H9 (cell line): ENCODE data around the gene ANKRD13D. TPM values are rescaled to one million over a fixed set of nuclear protein-coding genes. Genes with fewer than 3 reads are reported as not detected.
A peak's percentile ranks its signal among the peaks of the same experiment; 100 is the strongest.

Experiments
- DNase-seq: peaks from one replicate; pipeline ENCODE4 v3.0.0-alpha.2; 2017
- H2AFZ ChIP-seq: one replicate; pipeline ENCODE4 v1.6.1; 2013; ENCODE audit warnings: mild to moderate bottlenecking, low read length, control low read depth, moderate library complexity
- H2AK5ac ChIP-seq: 2 replicates; pipeline ENCODE4 v1.6.1; 2013; ENCODE audit warnings: low read length, control low read depth, mixed read lengths; ENCODE audit not compliant: insufficient read length
- H2BK120ac ChIP-seq: one replicate; pipeline ENCODE4 v1.6.1; 2013; ENCODE audit warnings: low read depth, mild to moderate bottlenecking, low read length, control low read depth, inconsistent platforms; ENCODE audit not compliant: poor library complexity, severe bottlenecking
- H2BK12ac ChIP-seq: 2 replicates; pipeline ENCODE4 v1.6.1; 2013; ENCODE audit warnings: low read length, control low read depth, mixed read lengths, low read depth; ENCODE audit not compliant: insufficient read length
- H2BK15ac ChIP-seq: 2 replicates; pipeline ENCODE4 v1.6.1; 2013; ENCODE audit warnings: low read depth, low read length, control low read depth
- H2BK20ac ChIP-seq: one replicate; pipeline ENCODE4 v1.6.1; 2013; ENCODE audit warnings: low read depth, mild to moderate bottlenecking, low read length, control low read depth, inconsistent platforms; ENCODE audit not compliant: poor library complexity, severe bottlenecking
- H2BK5ac ChIP-seq: 2 replicates; pipeline ENCODE4 v1.6.1; 2013; ENCODE audit warnings: low read length, control low read depth, mixed read lengths; ENCODE audit not compliant: insufficient read length
- H3K14ac ChIP-seq: 2 replicates; pipeline ENCODE4 v1.6.1; 2013; ENCODE audit warnings: low read length, control low read depth; ENCODE audit not compliant: insufficient read depth
- H3K18ac ChIP-seq: 2 replicates; pipeline ENCODE4 v1.6.1; 2013; ENCODE audit warnings: low read depth, mild to moderate bottlenecking, mixed read lengths, low read length, control low read depth; ENCODE audit not compliant: insufficient read length
- H3K23ac ChIP-seq: 2 replicates; pipeline ENCODE4 v1.6.1; 2013; ENCODE audit warnings: low read length, control low read depth, mixed read lengths, low read depth; ENCODE audit not compliant: insufficient read length
- H3K23me2 ChIP-seq: 2 replicates; pipeline ENCODE4 v1.6.1; 2013; ENCODE audit warnings: low read depth, mild to moderate bottlenecking, mixed read lengths, low read length, control low read depth; ENCODE audit not compliant: insufficient read length, poor library complexity, severe bottlenecking
- H3K27ac ChIP-seq: 2 replicates; pipeline ENCODE4 v1.5.1; 2013; ENCODE audit warnings: low read length, control low read depth, mixed read lengths, low read depth; ENCODE audit not compliant: insufficient read length
- H3K27me3 ChIP-seq: 2 replicates; pipeline ENCODE4 v1.6.1; 2013; ENCODE audit warnings: low read length, control low read depth, inconsistent platforms; ENCODE audit not compliant: insufficient read depth
- H3K4ac ChIP-seq: 2 replicates; pipeline ENCODE4 v1.6.1; 2013; ENCODE audit warnings: low read depth, mild to moderate bottlenecking, control low read depth, inconsistent platforms, low read length, moderate library complexity
- H3K4me1 ChIP-seq: 2 replicates; pipeline ENCODE4 v1.6.1; 2013; ENCODE audit warnings: low read length, control low read depth, inconsistent platforms; ENCODE audit not compliant: insufficient read depth
- H3K4me2 ChIP-seq: 2 replicates; pipeline ENCODE4 v1.6.1; 2013; ENCODE audit warnings: low read length, control low read depth, mixed read lengths; ENCODE audit not compliant: insufficient read length, insufficient read depth
- H3K56ac ChIP-seq: 2 replicates; pipeline ENCODE4 v1.6.1; 2013; ENCODE audit warnings: low read depth, mild to moderate bottlenecking, mixed read lengths, low read length, control low read depth; ENCODE audit not compliant: insufficient read length
- H3K79me1 ChIP-seq: 2 replicates; pipeline ENCODE4 v1.6.1; 2013; ENCODE audit warnings: low read depth, mild to moderate bottlenecking, moderate library complexity, low read length, control low read depth, inconsistent platforms; ENCODE audit not compliant: insufficient read depth, poor library complexity, severe bottlenecking
- H3K79me2 ChIP-seq: 2 replicates; pipeline ENCODE4 v1.6.1; 2013; ENCODE audit warnings: low read length, control low read depth, inconsistent platforms; ENCODE audit not compliant: insufficient read depth
- H3K9ac ChIP-seq: 2 replicates; pipeline ENCODE4 v1.6.1; 2013; ENCODE audit warnings: low read length, control low read depth, mixed read lengths; ENCODE audit not compliant: insufficient read length; ENCODE audit errors: extremely low read depth
- H3K9me3 ChIP-seq: one replicate; pipeline ENCODE4 v1.6.1; 2013; ENCODE audit warnings: low read depth, low read length, inconsistent platforms; ENCODE audit not compliant: control insufficient read depth
- H3T11ph ChIP-seq: one replicate; pipeline ENCODE4 v1.6.1; 2013; ENCODE audit warnings: mild to moderate bottlenecking, low read length, control low read depth, inconsistent platforms
- H4K20me1 ChIP-seq: one replicate; pipeline ENCODE4 v1.6.1; 2013; ENCODE audit not compliant: control insufficient read depth, insufficient read length, insufficient read depth
- H4K5ac ChIP-seq: 2 replicates; pipeline ENCODE4 v1.6.1; 2013; ENCODE audit warnings: low read depth, mild to moderate bottlenecking, mixed read lengths, low read length, control low read depth; ENCODE audit not compliant: insufficient read length
- H4K8ac ChIP-seq: replicated peaks from 2 replicates; pipeline ENCODE4 v1.6.1; 2013; ENCODE audit warnings: low read length, control low read depth, mixed read lengths, low read depth; ENCODE audit not compliant: insufficient read length
- H4K91ac ChIP-seq: 2 replicates; pipeline ENCODE4 v1.6.1; 2013; ENCODE audit warnings: low read depth, mild to moderate bottlenecking, moderate library complexity, mixed read lengths, low read length, control low read depth; ENCODE audit not compliant: insufficient read length
- H3K27ac Mint-ChIP-seq, 3 experiments: 2 replicates in 2 of 3; 3 replicates in 1 of 3; pipeline ENCODE4 v1.8.0; 2020 to 2021; ENCODE audit warnings: mixed read lengths in 3 of 3, mild to moderate bottlenecking in 1 of 3, moderate library complexity in 1 of 3
- H3K27me3 Mint-ChIP-seq: 2 replicates; pipeline ENCODE4 v1.8.0; 2021; ENCODE audit warnings: low read depth, mild to moderate bottlenecking, moderate library complexity, mixed read lengths
- H3K36me3 Mint-ChIP-seq, 3 experiments: 2 replicates in 2 of 3; 3 replicates in 1 of 3; pipeline ENCODE4 v1.8.0; 2020 to 2021; ENCODE audit warnings: low read depth in 3 of 3, mixed read lengths in 3 of 3; ENCODE audit not compliant: insufficient read depth in 1 of 3
- H3K4me1 Mint-ChIP-seq, 2 experiments: 2 replicates each; pipeline ENCODE4 v1.8.0; 2020; ENCODE audit warnings: mixed read lengths in 2 of 2
- H3K4me3 Mint-ChIP-seq, 2 experiments: 2 replicates in 1 of 2; 3 replicates in 1 of 2; pipeline ENCODE4 v1.8.0; 2020 to 2021; ENCODE audit warnings: mild to moderate bottlenecking in 2 of 2, mixed read lengths in 2 of 2, moderate library complexity in 1 of 2
- H3K9me3 Mint-ChIP-seq, 2 experiments: 2 replicates in 1 of 2; 3 replicates in 1 of 2; pipeline ENCODE4 v1.8.0; 2020; ENCODE audit warnings: mild to moderate bottlenecking in 2 of 2, mixed read lengths in 2 of 2, moderate library complexity in 1 of 2
- CTCF ChIP-seq: fragments of 200-600 bp; sonication (generic); conservative IDR thresholded peaks from 3 replicates; pipeline ENCODE4 v1.8.0; 2021; ENCODE audit warnings: antibody characterized with exemption, mild to moderate bottlenecking
- WGBS: extraction: QIAGEN DNeasy Blood & Tissue Kit; methylation state at CpG from one replicate; pipeline ENCODE4 v1.1.7; 2013; ENCODE audit warnings: missing lambda C conversion rate, low lambda C conversion rate, mixed read lengths; ENCODE audit not compliant: insufficient read length; ENCODE audit errors: extremely low coverage; 5-methylcytosine and 5-hydroxymethylcytosine counted together
- total RNA-seq: library from RNA; stranded (reverse); gene quantifications from 2 replicates; pipeline ENCODE4 v1.2.1, GENCODE V29; 2021

Gene ANKRD13D
- total RNA-seq, 1 experiment from 2014 or later = 42.1 TPM

GRCh38 chr11:67264877-67265632 is 24.0 kb upstream of the ANKRD13D start:
- Histone ChIP-seq H3K23ac (no peak overlapping the region), H4K5ac (no peak overlapping the region), H4K8ac (no peak overlapping the region), H3K27ac (no peak overlapping the region), H3T11ph (no peak overlapping the region), H3K23me2 (peaks cover 11% of the 10 kb centered on the region), H2AK5ac (no peak overlapping the region), H3K79me1 (no peaks in the 10 kb centered on the region), H3K79me2 (peaks cover 5% of the 10 kb centered on the region; the same call in 1 of the 2 replicates), H3K56ac (no peak overlapping the region), H3K9me3 (no peaks in the 10 kb centered on the region), H2AFZ (no peak overlapping the region), H4K91ac (no peak overlapping the region), H4K20me1 (peaks cover 3% of the 10 kb centered on the region), H2BK15ac (no peak overlapping the region), H3K4ac (no peak overlapping the region), H3K9ac (no peak overlapping the region), H3K18ac (no peak overlapping the region), H3K14ac (no peak overlapping the region), H3K4me2 (no peak overlapping the region), H3K27me3 (no peaks in the 10 kb centered on the region; the same call in 1 of the 2 replicates), H2BK5ac (no peak overlapping the region), H3K4me1 (peaks cover 3% of the 10 kb centered on the region; the same call in 1 of the 2 replicates), H2BK12ac (no peak overlapping the region), H2BK20ac (no peak overlapping the region), H2BK120ac (no peak overlapping the region)
- H3K9me3 Mint-ChIP-seq = no peaks in the 10 kb centered on the region
- peaks cover 43% of the 10 kb centered on the region for H3K27me3 Mint-ChIP-seq
- H3K4me3 Mint-ChIP-seq = peak overlapping the region; percentile 14 to 68; a peak in 3 of 5 replicates
- H3K36me3 Mint-ChIP-seq = peaks cover 0 to 11% (median 10%) of the 10 kb centered on the region in 3 experiments; a peak in 5 of 7 replicates
- no peak overlapping the region for H3K27ac Mint-ChIP-seq
- peaks cover 29 to 37% of the 10 kb centered on the region in 2 experiments for H3K4me1 Mint-ChIP-seq
- no CpG with 5 or more reads among the region's 7 CpGs for WGBS
- no peak for DNase-seq
- no peak for TF ChIP-seq CTCF
